Measurements from ENCODE around the gene ZNF280B. TPM values are rescaled to one million over a fixed set of nuclear protein-coding genes. Genes with fewer than 3 reads are reported as not detected.
A peak's percentile ranks its signal among the peaks of the same experiment; 100 is the strongest.
"Not testable (repeated sequence)": the region's sequence is repeated elsewhere in the genome, so short reads cannot be mapped to it uniquely, and the experiment has no call there.

Gene ZNF280B
- total and polyA plus RNA-seq, 9 of the 15 experiments (the other 6 are each of a cell fraction or from before 2014, with no cell fraction given): 7.7 to 29.9 (median 20.0) TPM

DNA sequence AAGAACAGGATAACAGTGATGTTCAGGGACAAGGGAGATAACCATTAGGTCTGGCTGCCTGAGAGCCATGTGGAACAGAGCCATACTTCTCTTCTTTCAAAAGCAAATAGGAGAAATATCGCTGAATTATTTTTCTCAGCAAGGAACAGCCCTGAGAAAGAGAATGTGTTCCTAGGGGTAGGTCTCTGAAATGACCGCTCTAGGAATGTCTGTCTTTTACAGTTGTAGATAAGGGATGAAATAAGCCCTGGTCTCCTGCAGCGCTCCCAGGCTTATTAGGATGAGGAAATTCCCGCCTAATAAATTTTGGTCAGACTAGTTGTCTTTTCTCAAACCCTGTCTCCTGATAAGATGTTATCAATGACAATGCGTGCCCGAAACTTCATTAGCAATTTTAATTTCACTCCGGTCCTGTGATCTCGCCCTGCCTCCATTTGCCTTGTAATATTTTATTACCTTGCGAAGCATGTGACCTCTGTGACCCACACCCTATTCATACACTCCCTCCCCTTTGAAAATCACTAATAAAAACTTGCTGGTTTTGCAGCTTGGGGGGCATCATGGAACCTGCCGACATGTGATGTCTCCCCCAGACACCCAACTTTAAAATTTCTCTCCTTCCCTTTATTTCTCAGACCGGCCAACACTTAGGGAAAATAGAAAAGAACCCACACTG lies 39.6 kb downstream of the ZNF280B start (continued):
- TF ChIP-seq ZNF398 (CRISPR knock-in tag; IDR thresholded peaks at IDR 0.05) (0 out of 2 replicates have a peak, but pooled peaks have one; percentile 4), ZNF778 (CRISPR knock-in tag; IDR thresholded peaks at IDR 0.05) (0 out of 2 replicates have a peak, but pooled peaks have one; percentile 72), ZNF561 (CRISPR knock-in tag; conservative IDR thresholded peaks at IDR 0.05) (0 out of 2 replicates have a peak, but pooled peaks have one; percentile 48), TCF15 (CRISPR knock-in tag; IDR thresholded peaks at IDR 0.05) (peak; percentile 80), KLF6 (CRISPR knock-in tag; IDR thresholded peaks at IDR 0.05; ENCODE audit: borderline replicate concordance) (0 out of 2 replicates have a peak, but pooled peaks have one; percentile 35), TCFL5 (CRISPR knock-in tag; conservative IDR thresholded peaks at IDR 0.05) (peak; percentile 54; the same call in 1 of the 2 replicates), GABPB2 (CRISPR knock-in tag; conservative IDR thresholded peaks at IDR 0.05) (peak; percentile 56; the same call in 1 of the 2 replicates), ZNF232 (CRISPR knock-in tag; IDR thresholded peaks at IDR 0.05) (peak; percentile 55; the same call in 1 of the 2 replicates), ID3 (tag; IDR thresholded peaks at IDR 0.05) (peak; percentile 84), ZNF133 (CRISPR knock-in tag; IDR thresholded peaks at IDR 0.05) (peak; percentile 80; the same call in 1 of the 2 replicates), CXXC5 (CRISPR knock-in tag; IDR thresholded peaks at IDR 0.05) (peak; percentile 63)
- TF ChIP-seq, protein P1, sequence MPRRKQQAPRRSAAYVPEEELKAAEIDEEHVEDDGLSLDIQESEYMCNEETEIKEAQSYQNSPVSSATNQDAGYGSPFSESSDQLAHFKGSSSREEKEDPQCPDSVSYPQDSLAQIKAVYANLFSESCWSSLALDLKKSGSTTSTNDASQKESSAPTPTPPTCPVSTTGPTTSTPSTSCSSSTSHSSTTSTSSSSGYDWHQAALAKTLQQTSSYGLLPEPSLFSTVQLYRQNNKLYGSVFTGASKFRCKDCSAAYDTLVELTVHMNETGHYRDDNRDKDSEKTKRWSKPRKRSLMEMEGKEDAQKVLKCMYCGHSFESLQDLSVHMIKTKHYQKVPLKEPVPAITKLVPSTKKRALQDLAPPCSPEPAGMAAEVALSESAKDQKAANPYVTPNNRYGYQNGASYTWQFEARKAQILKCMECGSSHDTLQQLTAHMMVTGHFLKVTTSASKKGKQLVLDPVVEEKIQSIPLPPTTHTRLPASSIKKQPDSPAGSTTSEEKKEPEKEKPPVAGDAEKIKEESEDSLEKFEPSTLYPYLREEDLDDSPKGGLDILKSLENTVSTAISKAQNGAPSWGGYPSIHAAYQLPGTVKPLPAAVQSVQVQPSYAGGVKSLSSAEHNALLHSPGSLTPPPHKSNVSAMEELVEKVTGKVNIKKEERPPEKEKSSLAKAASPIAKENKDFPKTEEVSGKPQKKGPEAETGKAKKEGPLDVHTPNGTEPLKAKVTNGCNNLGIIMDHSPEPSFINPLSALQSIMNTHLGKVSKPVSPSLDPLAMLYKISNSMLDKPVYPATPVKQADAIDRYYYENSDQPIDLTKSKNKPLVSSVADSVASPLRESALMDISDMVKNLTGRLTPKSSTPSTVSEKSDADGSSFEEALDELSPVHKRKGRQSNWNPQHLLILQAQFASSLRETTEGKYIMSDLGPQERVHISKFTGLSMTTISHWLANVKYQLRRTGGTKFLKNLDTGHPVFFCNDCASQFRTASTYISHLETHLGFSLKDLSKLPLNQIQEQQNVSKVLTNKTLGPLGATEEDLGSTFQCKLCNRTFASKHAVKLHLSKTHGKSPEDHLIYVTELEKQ (CRISPR knock-in tag; IDR thresholded peaks at IDR 0.05): peak; percentile 14; the same call in 1 of the 2 replicates
- TF ChIP-seq, protein P2, sequence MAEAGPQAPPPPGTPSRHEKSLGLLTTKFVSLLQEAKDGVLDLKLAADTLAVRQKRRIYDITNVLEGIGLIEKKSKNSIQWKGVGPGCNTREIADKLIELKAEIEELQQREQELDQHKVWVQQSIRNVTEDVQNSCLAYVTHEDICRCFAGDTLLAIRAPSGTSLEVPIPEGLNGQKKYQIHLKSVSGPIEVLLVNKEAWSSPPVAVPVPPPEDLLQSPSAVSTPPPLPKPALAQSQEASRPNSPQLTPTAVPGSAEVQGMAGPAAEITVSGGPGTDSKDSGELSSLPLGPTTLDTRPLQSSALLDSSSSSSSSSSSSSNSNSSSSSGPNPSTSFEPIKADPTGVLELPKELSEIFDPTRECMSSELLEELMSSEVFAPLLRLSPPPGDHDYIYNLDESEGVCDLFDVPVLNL (CRISPR knock-in tag; IDR thresholded peaks at IDR 0.05; ENCODE audit: low read depth): 0 out of 2 replicates have a peak, but pooled peaks have one; percentile 37
- TF ChIP-seq ID3 (CRISPR knock-in tag; IDR thresholded peaks at IDR 0.05): not testable (repeated sequence)

Data from K562 (cell line).